ENCODE results near the gene SLC25A39.

SLC25A39 gene

DNA sequence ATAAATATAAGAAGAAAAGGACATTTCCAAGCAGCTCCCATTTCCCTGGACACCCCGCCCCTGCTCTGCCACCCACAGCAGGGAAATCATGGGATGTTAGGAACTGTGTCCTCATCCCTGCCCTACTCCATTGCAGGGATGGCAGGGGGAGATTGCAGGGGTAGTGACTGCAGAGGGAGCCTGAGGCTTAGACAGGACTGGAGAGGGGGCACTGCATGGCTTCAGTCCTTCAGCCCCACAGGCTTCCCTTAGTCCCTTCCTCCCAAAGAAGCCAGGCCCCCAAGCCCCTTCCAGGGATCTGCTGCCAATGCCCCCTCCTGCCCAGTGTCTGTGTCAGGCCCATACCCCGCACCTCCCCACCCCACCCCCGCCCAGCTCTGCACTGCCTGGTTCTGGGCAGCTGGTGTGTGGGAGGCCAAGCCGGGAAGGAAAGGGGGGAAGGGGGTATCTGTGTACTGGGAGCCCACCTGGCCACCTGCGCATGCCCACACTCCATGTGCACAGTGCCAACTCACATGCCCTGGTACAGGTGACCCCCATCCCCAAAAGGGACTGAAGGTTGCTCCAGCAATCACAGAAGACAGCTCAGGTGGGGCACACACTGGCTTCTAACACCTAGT lies 13.0 kb downstream of the SLC25A39 start:
- no peak for DNase-seq

DNA sequence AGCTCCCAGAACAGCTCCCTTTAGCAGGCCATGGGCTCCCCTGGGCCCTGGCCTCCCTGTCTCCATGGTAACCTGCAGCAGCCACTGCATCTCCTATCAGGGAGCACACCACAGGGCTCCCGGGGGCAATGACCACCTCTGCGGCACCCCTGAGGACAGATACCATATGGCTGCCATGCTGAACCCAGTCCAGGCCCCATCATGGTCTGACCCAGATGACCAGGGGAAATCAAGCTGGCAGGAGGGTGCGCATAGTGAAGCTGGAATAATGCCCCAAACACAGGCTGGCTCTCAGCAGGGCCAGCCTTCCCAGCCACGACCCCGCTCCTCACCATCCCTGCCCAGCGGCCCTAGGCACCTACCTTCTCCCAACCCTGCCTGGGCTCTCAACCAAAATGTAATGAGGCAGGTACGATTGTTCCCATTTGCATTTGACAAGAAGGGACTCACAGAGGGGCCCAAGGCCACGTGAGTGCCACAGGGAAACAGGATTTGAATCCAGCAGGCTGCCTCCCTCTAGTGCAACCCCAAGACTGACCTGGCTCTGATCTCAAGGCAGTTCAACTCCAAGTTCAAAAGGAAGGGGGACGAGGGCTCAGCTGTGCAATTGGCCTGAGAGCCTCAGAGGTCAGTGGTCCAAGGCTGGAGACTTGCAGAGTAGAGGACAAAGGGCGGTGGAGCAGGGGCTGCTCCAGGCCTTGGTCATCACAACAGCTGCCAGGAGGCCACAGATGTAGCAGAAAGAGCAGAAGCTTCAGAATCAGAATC lies 13.8 kb downstream of the SLC25A39 start:
- DNase-seq: no peak

DNA sequence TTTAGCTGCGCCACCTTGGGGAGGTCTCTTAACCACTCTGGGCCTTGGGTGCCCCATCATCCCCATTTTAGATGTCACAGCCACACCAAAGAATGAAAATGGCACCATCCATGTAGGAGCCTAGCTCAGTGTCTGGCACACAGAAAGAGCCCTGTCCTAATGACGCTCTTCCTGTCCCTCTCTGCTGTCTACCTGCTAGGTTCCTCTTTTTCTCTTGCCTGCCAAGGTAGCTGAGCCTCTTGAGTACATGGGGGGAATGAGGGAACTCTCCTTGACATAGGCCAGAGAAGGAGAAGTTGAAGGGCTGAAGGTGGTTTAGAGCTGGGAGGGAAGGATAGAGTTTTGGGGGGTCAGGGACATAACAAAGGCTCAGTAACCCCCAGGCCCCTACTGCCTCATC lies 14.4 kb downstream of the SLC25A39 start:
- no peak for DNase-seq

DNA sequence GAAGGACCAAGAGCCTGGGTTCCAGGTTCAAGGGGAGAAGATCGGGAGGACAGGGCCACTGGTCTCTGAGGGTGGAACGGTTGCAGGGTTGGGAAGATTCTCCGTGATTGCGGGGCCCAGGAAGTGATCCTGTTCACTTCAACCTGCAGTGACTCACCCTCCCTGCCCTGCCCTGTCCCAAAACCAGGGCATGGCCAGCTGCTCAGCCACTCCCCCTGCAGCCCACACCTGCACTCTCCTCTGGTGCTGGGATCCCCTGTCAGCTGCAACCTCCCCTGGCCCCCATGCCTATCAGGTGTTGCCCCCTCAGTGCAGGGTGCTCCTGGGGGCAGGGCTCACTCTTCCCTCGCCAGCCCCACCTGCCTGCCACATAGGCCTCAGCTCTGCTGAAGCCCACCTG lies 15.2 kb downstream of the SLC25A39 start:
- no peak for DNase-seq

DNA sequence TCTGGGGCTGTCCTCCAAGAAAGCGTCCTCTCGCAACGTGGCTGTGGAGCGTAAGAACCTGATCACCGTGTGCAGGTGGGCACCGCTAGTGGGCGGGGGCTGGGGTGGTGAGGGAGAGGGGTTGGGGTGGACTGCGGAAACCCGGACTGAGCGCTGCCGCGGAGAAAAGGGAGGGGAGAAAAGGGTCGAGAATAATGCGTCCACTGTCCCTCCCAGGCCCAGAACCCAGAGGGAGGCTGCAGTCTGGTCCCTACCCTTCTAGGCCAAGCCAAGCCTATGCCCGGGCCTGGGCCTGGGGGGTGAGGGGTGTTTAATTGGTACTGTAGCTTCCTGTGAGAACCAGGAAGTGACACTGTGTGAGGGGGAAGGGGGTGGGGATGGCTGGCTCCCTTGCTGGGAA lies 15.8 kb downstream of the SLC25A39 start:
- DNase-seq: no peak

DNA sequence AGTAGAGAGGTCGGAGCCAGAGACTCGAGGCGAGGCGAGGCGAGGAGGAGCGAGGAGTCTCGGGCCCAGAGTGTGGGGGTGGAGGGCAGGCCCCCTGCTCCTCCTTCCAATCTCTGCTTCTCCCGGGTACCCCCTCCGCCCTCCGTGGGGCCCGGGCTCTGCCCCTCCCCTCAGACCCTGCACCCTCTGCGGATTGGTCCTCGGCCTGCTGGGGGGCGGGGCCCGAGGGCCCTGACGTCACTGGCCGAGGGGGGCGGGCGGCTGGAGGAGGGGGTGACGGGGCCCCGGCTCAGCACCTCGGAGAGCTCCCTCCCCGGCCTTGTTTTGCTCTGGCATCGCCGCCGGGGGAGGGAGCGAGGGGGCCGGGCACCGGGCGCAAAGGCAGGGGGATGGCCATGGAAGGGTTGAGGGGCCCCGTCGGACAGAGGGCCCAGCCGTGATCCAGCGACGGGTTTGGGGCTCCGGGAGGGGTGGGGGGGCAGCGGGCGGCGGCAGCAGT lies 16.3 kb downstream of the SLC25A39 start, which contains the start of gene RUNDC3A:
TSS of gene RUNDC3A (plus strand) at position 282 of the 499 bp plus-strand sequence. CDS start 232 bp downstream, outside the sequence.
- DNase-seq: peak; percentile 50

- peak; percentile 30 for DNase-seq
Observed at GRCh38 chr17:44307387-44308186, 17.0 kb downstream of the SLC25A39 start.

- DNase-seq: no peak
Observed at GRCh38 chr17:44304651-44305050, 20.0 kb downstream of the SLC25A39 start.

- no peak for DNase-seq
Observed at GRCh38 chr17:44297975-44298374, 26.6 kb downstream of the SLC25A39 start.

DNA sequence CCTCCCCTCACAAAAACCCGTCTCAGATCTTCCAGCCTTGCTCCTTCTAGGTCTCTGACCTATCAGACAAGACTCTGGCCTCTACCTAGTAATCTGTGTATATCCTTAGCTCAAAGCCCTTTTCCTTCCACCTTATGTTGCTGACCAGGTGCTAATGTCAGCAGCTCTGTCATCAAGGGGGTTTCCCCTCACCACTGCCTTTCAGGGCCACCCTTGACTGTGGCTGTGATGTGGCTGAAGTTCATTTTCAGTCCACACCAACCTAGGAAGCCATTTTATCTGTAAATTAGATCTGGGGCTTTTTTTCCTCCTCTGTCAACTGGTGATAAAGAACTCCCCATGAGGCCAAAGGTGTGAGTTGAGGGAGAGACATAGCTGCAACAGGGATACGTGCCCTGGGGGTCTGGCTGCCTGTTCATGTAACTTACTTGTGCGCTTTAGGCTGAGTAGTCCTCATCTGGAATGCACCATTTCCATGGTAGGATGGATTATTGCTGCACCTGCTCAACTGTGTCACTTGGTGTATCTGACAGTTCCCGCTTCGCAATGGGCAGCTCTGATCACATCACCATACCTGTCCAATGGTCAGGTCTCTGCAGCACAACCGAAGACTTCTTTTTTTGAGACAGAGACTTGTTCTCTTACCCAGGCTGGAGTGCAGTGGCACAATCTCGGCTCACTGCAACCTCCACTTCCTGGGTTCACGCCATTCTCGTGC lies 31.0 kb downstream of the SLC25A39 start:
- DNase-seq: no peak

GRCh38 chr17:44287651-44288050 lies 37.0 kb downstream of the SLC25A39 start:
- DNase-seq: no peak

- DNase-seq: no peak
Observed at GRCh38 chr17:44284024-44284400, 40.6 kb downstream of the SLC25A39 start.

- DNase-seq: no peak
Observed at GRCh38 chr17:44283344-44284023, 41.1 kb downstream of the SLC25A39 start.

DNA sequence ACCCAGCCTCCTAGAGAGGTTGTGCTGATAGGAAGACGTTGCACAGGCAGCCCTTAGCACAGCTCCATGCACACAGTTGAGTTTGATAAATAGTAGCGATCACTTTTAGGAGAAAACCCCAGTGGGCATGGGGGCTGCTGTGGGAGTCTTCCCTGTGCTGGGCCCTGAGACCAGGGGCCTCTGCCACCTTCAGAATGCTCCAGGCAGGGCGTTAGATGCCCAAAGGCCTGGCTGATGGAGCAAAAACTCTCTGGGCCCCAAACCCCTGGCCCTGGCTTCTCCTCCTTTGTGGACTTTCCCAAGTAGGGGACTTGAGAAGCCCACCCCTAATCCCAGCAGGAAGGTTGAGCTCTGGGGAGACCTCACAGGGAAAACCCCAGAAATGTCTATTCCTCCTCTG lies 42.4 kb downstream of the SLC25A39 start:
- DNase-seq: no peak

DNA sequence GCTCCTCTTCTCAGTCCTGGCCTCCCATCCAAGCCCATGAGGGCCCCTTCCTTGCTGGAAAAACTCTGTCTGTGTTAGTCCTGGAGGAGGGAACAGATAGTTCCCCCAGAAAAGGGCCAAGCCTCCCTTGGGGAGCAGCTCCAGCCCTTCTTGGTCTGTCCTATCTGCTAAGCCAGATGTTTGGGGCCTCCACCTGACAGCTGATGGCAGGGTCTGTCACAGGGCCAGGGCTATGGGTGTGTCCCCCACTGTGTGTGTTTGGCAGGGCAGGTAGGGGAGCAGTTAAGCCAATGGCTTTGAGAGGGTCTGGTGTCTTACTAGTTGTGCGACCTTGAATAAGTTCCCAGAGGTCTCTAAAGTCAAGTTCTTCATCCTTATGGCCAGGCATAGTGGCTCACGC lies 43.1 kb downstream of the SLC25A39 start:
- DNase-seq: no peak

DNA sequence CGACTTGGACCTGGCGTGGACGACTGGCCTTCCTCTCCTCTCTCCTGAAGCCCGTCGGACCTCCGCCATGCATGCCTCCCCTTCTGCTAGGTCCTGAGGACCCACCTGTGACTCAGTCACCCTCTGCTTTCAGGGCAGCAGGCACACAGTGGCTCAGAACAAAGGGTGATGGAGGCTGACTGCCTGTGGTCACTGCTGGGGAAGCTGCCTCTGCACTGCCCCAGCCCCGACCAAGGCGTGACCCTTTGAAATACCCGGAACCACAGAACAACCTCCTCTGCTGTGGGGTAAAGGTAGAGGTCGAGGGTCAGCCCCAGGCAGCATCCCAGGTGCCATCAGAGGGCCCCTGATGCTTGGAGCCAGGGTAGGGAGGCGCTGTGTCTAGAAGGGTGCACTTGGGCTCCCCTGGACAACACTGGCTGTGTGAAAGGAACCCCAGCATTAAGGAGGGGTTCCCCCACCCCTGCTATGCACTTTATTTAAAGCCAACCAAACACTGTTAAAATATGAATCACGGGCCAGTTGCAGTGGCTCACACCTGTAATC lies 44.2 kb downstream of the SLC25A39 start:
- no peak for DNase-seq

GRCh38 chr17:44279666-44280391 lies 44.8 kb downstream of the SLC25A39 start:
- DNase-seq: peak; percentile 96

GRCh38 chr17:44279346-44279665 lies 45.3 kb downstream of the SLC25A39 start:
- no peak for DNase-seq

DNA sequence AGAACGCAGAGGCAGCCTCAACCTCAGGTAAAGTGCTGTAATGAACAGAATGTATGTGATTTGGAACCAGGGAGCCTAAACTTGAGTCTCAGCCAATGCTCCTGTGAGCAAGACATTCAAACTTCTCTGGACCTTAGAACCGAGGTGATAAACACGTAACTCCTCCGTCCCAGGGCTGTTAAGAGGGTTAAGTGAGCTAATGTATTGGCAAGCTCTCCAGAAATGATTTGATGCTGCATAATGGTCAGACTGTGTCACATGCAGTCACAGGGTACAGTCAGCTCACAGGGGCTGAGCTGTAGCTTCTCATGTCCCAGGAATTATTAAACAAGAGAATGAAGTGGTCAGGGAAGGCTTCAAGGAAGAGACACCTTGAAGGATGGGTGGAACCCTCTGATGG lies 46.6 kb downstream of the SLC25A39 start:
- DNase-seq: no peak

GRCh38 chr17:44273607-44274006 lies 51.0 kb downstream of the SLC25A39 start:
- DNase-seq: no peak

DNA sequence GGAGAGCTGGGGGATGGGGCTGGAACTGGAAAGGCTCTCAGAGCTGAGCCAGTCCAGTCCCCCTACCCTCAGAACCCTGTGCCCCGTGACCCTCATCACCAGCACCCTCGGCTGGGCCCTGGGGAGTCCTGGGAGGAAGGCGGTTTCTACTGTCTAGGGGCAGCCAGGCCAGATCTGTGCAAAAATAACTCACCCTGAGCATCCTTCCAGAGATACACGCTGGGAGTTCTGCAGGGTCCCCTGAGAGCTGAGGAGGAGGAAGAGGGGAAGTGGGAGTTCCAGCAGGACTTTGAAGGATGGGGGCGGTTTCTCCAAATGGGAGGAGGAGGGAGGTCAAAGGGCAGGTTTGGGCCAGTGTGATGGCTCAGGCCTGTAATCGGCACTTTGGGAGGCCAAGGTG lies 51.7 kb downstream of the SLC25A39 start:
- no peak for DNase-seq
